Measurements from ENCODE around the gene WBP1. TPM values are rescaled to one million over a fixed set of nuclear protein-coding genes. Genes with fewer than 3 reads are reported as not detected.
"Not testable (repeated sequence)": the region's sequence is repeated elsewhere in the genome, so short reads cannot be mapped to it uniquely, and the experiment has no call there.

Gene WBP1
- total RNA-seq, 2 experiments from 2014 or later: 68.8 to 70.8 TPM

GRCh38 chr2:74441170-74441689, 17.0 kb upstream of the WBP1 start:
- intact Hi-C loops (cut with micrococcal nuclease; ENCODE audit: unreplicated experiment): no loop called here
- POLR2A ChIA-PET: interaction anchor here (2.0 to 2.3 kb wide), 2 partner anchors 11 to 15 kb away, joined by 13 to 17 read pairs; partner anchors contain the start of gene INO80B
- Histone ChIP-seq H3K79me2 (ENCODE audit: insufficient read depth, low read depth, low read length) (no peaks in the 10 kb centered on the region), H3K27ac (ENCODE audit: low read depth, low read length, poor library complexity, severe bottlenecking) (no peak overlapping the region), H3K36me3 (ENCODE audit: insufficient read depth, low read length) (no peaks in the 10 kb centered on the region), H3K4me3 (ENCODE audit: low read depth, low read length, poor library complexity, severe bottlenecking) (no peak overlapping the region), H3K4me1 (ENCODE audit: insufficient read depth, low read length, poor library complexity, severe bottlenecking) (peaks cover 34% of the 10 kb centered on the region), H4K20me1 (ENCODE audit: insufficient read depth, low read length) (no peaks in the 10 kb centered on the region), H3K9me3 (ENCODE audit: low read length) (no peaks in the 10 kb centered on the region), H3K9me2 (ENCODE audit: insufficient read depth, low read length) (no peaks in the 10 kb centered on the region), H3K4me2 (ENCODE audit: low read length) (no peak overlapping the region), H2AFZ (ENCODE audit: low read length) (no peak overlapping the region)
- CTCF ChIA-PET (ENCODE audit: unreplicated experiment): no interaction called here
- no TSS peak for BruUV-seq (replicated peaks)
- no peak for TF ChIP-seq EZH2phosphoT487 (IDR thresholded peaks at IDR 0.05; ENCODE audit: borderline replicate concordance, low read depth, low read length)
- TF ChIP-seq CTCF (conservative IDR thresholded peaks at IDR 0.05; ENCODE audit: low read length): no peak
- DNase-seq (ENCODE audit: low spot score): no peak

- intact Hi-C loops (cut with micrococcal nuclease; ENCODE audit: unreplicated experiment): no loop called here
- Histone ChIP-seq H3K9me2 (ENCODE audit: insufficient read depth, low read length) (no peaks in the 10 kb centered on the region), H3K79me2 (ENCODE audit: insufficient read depth, low read depth, low read length) (no peaks in the 10 kb centered on the region), H3K4me3 (ENCODE audit: low read depth, low read length, poor library complexity, severe bottlenecking) (no peak within 1 kb of the TSS), H2AFZ (ENCODE audit: low read length) (no peak within 1 kb of the TSS; the same call in 1 of the 2 replicates), H3K4me2 (ENCODE audit: low read length) (peak within 1 kb of the TSS; percentile 50; the same call in 1 of the 2 replicates), H3K4me1 (ENCODE audit: insufficient read depth, low read length, poor library complexity, severe bottlenecking) (peaks cover 30% of the 10 kb centered on the region), H3K9me3 (ENCODE audit: low read length) (no peaks in the 10 kb centered on the region), H3K36me3 (ENCODE audit: insufficient read depth, low read length) (no peaks in the 10 kb centered on the region), H3K27ac (ENCODE audit: low read depth, low read length, poor library complexity, severe bottlenecking) (no peak within 1 kb of the TSS), H4K20me1 (ENCODE audit: insufficient read depth, low read length) (no peaks in the 10 kb centered on the region)
- CTCF ChIA-PET (ENCODE audit: unreplicated experiment): interaction anchor here (0.5 kb wide), 1 partner anchor 234 kb away, joined by 3 read pairs; no protein-coding TSS in a partner anchor
- no peak for DNase-seq (ENCODE audit: low spot score)
- POLR2A ChIA-PET: interaction anchor here (1.4 to 2.3 kb wide), 3 partner anchors 13 to 21 kb away, joined by 3 to 13 read pairs (median 5); partner anchors contain the start of genes C2orf81, INO80B and WDR54
- BruUV-seq (replicated peaks): no TSS peak
- TF ChIP-seq EZH2phosphoT487 (IDR thresholded peaks at IDR 0.05; ENCODE audit: borderline replicate concordance, low read depth, low read length): no peak
- no peak for TF ChIP-seq CTCF (conservative IDR thresholded peaks at IDR 0.05; ENCODE audit: low read length)
These were observed 16.4 kb upstream of the WBP1 start, which contains the start of gene RTKN for GRCh38 chr2:74441690-74442482. RTKN (minus strand) TSS chr2:74441937; CDS start chr2:74441816, 121 bp downstream.

- H3K36me3 ChIP-seq (ENCODE audit: insufficient read depth, low read length); H4K20me1 ChIP-seq (ENCODE audit: insufficient read depth, low read length); H3K4me3 ChIP-seq (ENCODE audit: low read depth, low read length, poor library complexity, severe bottlenecking); DNase-seq (ENCODE audit: low spot score); H3K4me2 ChIP-seq (ENCODE audit: low read length); H3K79me2 ChIP-seq (ENCODE audit: insufficient read depth, low read depth, low read length); H3K9me2 ChIP-seq (ENCODE audit: insufficient read depth, low read length); intact Hi-C loops (cut with micrococcal nuclease; ENCODE audit: unreplicated experiment); BruUV-seq (replicated peaks); H3K9me3 ChIP-seq (ENCODE audit: low read length); H2AFZ ChIP-seq (ENCODE audit: low read length); H3K27ac ChIP-seq (ENCODE audit: low read depth, low read length, poor library complexity, severe bottlenecking): not testable (repeated sequence)
- H3K4me1 ChIP-seq (ENCODE audit: insufficient read depth, low read length, poor library complexity, severe bottlenecking): peaks cover 22% of the 10 kb centered on the region
- POLR2A ChIA-PET: interaction anchor here (1.4 to 1.6 kb wide), 2 partner anchors 12 to 22 kb away, joined by 3 to 5 read pairs; partner anchors contain the start of genes C2orf81, INO80B and WDR54
- CTCF ChIA-PET (ENCODE audit: unreplicated experiment): interaction anchor here (0.5 kb wide), 1 partner anchor 235 kb away, joined by 3 read pairs; no protein-coding TSS in a partner anchor
These were observed 15.5 kb upstream of the WBP1 start for GRCh38 chr2:74442483-74443297.
